ENCODE measurements around the gene PPP1R26. TPM values are rescaled to one million over a fixed set of nuclear protein-coding genes. Genes with fewer than 3 reads are reported as not detected.

The PPP1R26 gene
- total RNA-seq, 1 donor from 2014 or later = 20.9 TPM

- no peak overlapping the region for H3K4me3 ChIP-seq
- H3K27ac ChIP-seq (replicated peaks) = no peak overlapping the region
- TF ChIP-seq CTCF (IDR thresholded peaks at IDR 0.05; ENCODE audit: borderline replicate concordance) = no peak
- no peaks in the 10 kb centered on the region for H3K4me1 ChIP-seq
- no peaks in the 10 kb centered on the region for H3K9me3 ChIP-seq (replicated peaks)
- peaks cover 56% of the 10 kb centered on the region for H3K27me3 ChIP-seq (ENCODE audit: low read depth)
- no peaks in the 10 kb centered on the region for H3K36me3 ChIP-seq
- DNase-seq = no peak
- intact Hi-C loops (cut with micrococcal nuclease) = no loop called here
Observed at GRCh38 chr9:135521608-135522095, 42.1 kb downstream of the PPP1R26 start.

- Histone ChIP-seq H3K4me1 (no peaks in the 10 kb centered on the region), H3K4me3 (no peak overlapping the region), H3K9me3 (replicated peaks) (no peaks in the 10 kb centered on the region), H3K36me3 (no peaks in the 10 kb centered on the region), H3K27ac (replicated peaks) (no peak overlapping the region), H3K27me3 (ENCODE audit: low read depth) (peaks cover 63% of the 10 kb centered on the region)
- intact Hi-C loops (cut with micrococcal nuclease) = no loop called here
- TF ChIP-seq CTCF (IDR thresholded peaks at IDR 0.05; ENCODE audit: borderline replicate concordance) = no peak
- DNase-seq = no peak
Observed at GRCh38 chr9:135522137-135522877, 42.7 kb downstream of the PPP1R26 start.

- no peaks in the 10 kb centered on the region for H3K4me1 ChIP-seq
- intact Hi-C loops (cut with micrococcal nuclease) = no loop called here
- H3K9me3 ChIP-seq (replicated peaks) = no peaks in the 10 kb centered on the region
- no peak for TF ChIP-seq CTCF (IDR thresholded peaks at IDR 0.05; ENCODE audit: borderline replicate concordance)
- no peaks in the 10 kb centered on the region for H3K36me3 ChIP-seq
- no peak for DNase-seq
- H3K4me3 ChIP-seq = no peak overlapping the region
- no peak overlapping the region for H3K27ac ChIP-seq (replicated peaks)
- peaks cover 67% of the 10 kb centered on the region for H3K27me3 ChIP-seq (ENCODE audit: low read depth)
Observed at GRCh38 chr9:135522931-135523330, 43.3 kb downstream of the PPP1R26 start.

GRCh38 chr9:135523521-135524129, 44.0 kb downstream of the PPP1R26 start:
- intact Hi-C loops (cut with micrococcal nuclease) = no loop called here

More at GRCh38 chr9:135523521-135524129, 44.0 kb downstream of the PPP1R26 start:
- Histone ChIP-seq H3K27ac (replicated peaks) (no peak overlapping the region), H3K4me3 (no peak overlapping the region), H3K36me3 (no peaks in the 10 kb centered on the region), H3K9me3 (replicated peaks) (no peaks in the 10 kb centered on the region), H3K4me1 (no peaks in the 10 kb centered on the region), H3K27me3 (ENCODE audit: low read depth) (peaks cover 71% of the 10 kb centered on the region)
- DNase-seq = no peak
- no peak for TF ChIP-seq CTCF (IDR thresholded peaks at IDR 0.05; ENCODE audit: borderline replicate concordance)

Data from left ventricle myocardium inferior (tissue), 1 donor.